VCaP (cell line): ENCODE results near the gene ULK1.

Experiments
- H3K27ac ChIP-seq: fragments of 450-650 bp; 2 replicates; pipeline ENCODE4 v1.5.1; 2017
- CTCF ChIP-seq: fragments of 450-650 bp; conservative IDR thresholded peaks from 2 replicates; pipeline ENCODE4 v1.5.1; 2017; ENCODE audit warnings: mild to moderate bottlenecking, moderate library complexity

ULK1 gene

GRCh38 chr12:131904346-131904745 is 9.9 kb downstream of the ULK1 start:
- no peak for TF ChIP-seq CTCF
- H3K27ac ChIP-seq = no peak overlapping the region

GRCh38 chr12:131905081-131905629 is 10.7 kb downstream of the ULK1 start:
- TF ChIP-seq CTCF = no peak
- no peak overlapping the region for H3K27ac ChIP-seq

- H3K27ac ChIP-seq = no peak overlapping the region
- TF ChIP-seq CTCF = no peak
Observed at GRCh38 chr12:131905630-131906091, 11.2 kb downstream of the ULK1 start.

GRCh38 chr12:131907379-131908091 is 13.1 kb downstream of the ULK1 start:
- TF ChIP-seq CTCF = no peak
- H3K27ac ChIP-seq = no peak overlapping the region

- TF ChIP-seq CTCF = no peak
- H3K27ac ChIP-seq = no peak overlapping the region
Observed at GRCh38 chr12:131908092-131909080, 14.0 kb downstream of the ULK1 start.

- TF ChIP-seq CTCF = no peak
- no peak overlapping the region for H3K27ac ChIP-seq
Observed at GRCh38 chr12:131909081-131909751, 14.8 kb downstream of the ULK1 start.
